Kidney epithelial cell (primary cell): Measurements from ENCODE around the gene AGL. TPM values are rescaled to one million over a fixed set of nuclear protein-coding genes. Genes with fewer than 3 reads are reported as not detected.

Source experiments
- DNase-seq: peaks from one replicate; pipeline ENCODE4 v3.0.0-alpha.2; 2010; ENCODE audit warnings: low read depth
- H3K27me3 ChIP-seq: 2 replicates; pipeline ENCODE4 v1.6.0; 2011; ENCODE audit warnings: low read length; ENCODE audit not compliant: control insufficient read depth, insufficient read depth
- H3K36me3 ChIP-seq: 2 replicates; pipeline ENCODE4 v1.5.1; 2011; ENCODE audit warnings: low read length; ENCODE audit not compliant: control insufficient read depth, insufficient read depth
- H3K4me3 ChIP-seq: 2 replicates; pipeline ENCODE4 v1.5.1; 2011; ENCODE audit warnings: low read depth, mild to moderate bottlenecking, control low read depth, low read length
- CTCF ChIP-seq: IDR thresholded peaks from 2 replicates; pipeline ENCODE4 v1.5.1; 2011; ENCODE audit warnings: mild to moderate bottlenecking, moderate library complexity, low read length, control low read depth, inconsistent platforms; ENCODE audit not compliant: insufficient read depth, poor library complexity, severe bottlenecking
- total RNA-seq: library from RNA; depleted of rRNA; stranded (reverse); fragments of >200 nt; gene quantifications from 2 replicates; pipeline ENCODE4 v1.2.3, GENCODE V29; 2015

AGL gene
- total RNA-seq, 1 donor from 2014 or later, result 15.4 TPM

- no peaks in the 10 kb centered on the region for H3K27me3 ChIP-seq
- no peak for DNase-seq
- H3K36me3 ChIP-seq, result no peaks in the 10 kb centered on the region
- no peak overlapping the region for H3K4me3 ChIP-seq
- no peak for TF ChIP-seq CTCF
Measured at GRCh38 chr1:99906535-99906934, 56.4 kb downstream of the AGL start.

- Histone ChIP-seq H3K27me3 (no peaks in the 10 kb centered on the region), H3K4me3 (no peak overlapping the region), H3K36me3 (no peaks in the 10 kb centered on the region)
- no peak for TF ChIP-seq CTCF
- no peak for DNase-seq
Measured at GRCh38 chr1:99917214-99917613, 67.1 kb downstream of the AGL start.

GRCh38 chr1:99919220-99919619 lies 69.1 kb downstream of the AGL start:
- no peak for TF ChIP-seq CTCF
- no peak overlapping the region for H3K4me3 ChIP-seq

GRCh38 chr1:99934801-99935200 lies 84.6 kb downstream of the AGL start:
- no peak for TF ChIP-seq CTCF
- DNase-seq, result no peak
- no peaks in the 10 kb centered on the region for H3K27me3 ChIP-seq

More at GRCh38 chr1:99919220-99919619, 69.1 kb downstream of the AGL start:
- H3K27me3 ChIP-seq, result no peaks in the 10 kb centered on the region
- no peak for DNase-seq
- no peaks in the 10 kb centered on the region for H3K36me3 ChIP-seq

GRCh38 chr1:99935534-99935933 lies 85.4 kb downstream of the AGL start:
- Histone ChIP-seq H3K36me3 (no peaks in the 10 kb centered on the region), H3K4me3 (no peak overlapping the region), H3K27me3 (no peaks in the 10 kb centered on the region)
- no peak for TF ChIP-seq CTCF
- DNase-seq, result no peak

More at GRCh38 chr1:99934801-99935200, 84.6 kb downstream of the AGL start:
- Histone ChIP-seq H3K36me3 (no peaks in the 10 kb centered on the region), H3K4me3 (no peak overlapping the region)

- no peak for DNase-seq
- H3K27me3 ChIP-seq, result no peaks in the 10 kb centered on the region
- TF ChIP-seq CTCF, result no peak
- no peaks in the 10 kb centered on the region for H3K36me3 ChIP-seq
- H3K4me3 ChIP-seq, result no peak overlapping the region
Measured at GRCh38 chr1:99936071-99936470, 85.9 kb downstream of the AGL start.
